ENCODE results near the gene GUCY1A2.
"Not testable (repeated sequence)": the region's sequence is repeated elsewhere in the genome, so short reads cannot be mapped to it uniquely, and the experiment has no call there.

Gene GUCY1A2

DNA sequence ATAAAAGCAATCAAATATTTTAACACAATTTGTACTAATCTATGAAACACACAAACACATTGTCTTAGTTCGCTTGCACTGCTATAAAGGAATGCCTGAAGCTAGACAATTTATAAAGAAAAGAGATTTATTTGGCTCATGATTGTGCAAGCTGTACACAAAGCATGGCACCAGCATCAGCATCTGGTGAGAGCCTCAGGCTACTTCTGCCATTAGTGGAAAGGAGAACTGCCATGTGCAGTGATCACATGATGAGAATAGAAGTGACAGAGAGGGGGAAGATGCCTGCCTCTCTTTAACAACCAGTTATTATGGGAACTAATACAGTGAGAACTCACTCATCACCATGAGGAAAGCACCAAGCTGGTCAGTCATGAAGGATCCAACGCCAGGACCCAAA lies 105.1 kb downstream of the GUCY1A2 start:
- WGBS, 2 experiments = 90 to 100% methylated on average over 2 of the region's 2 CpGs
- H3K4me3 ChIP-seq (ENCODE audit: insufficient read depth, low read depth, low read length) = no peak overlapping the region
- H3K9me3 ChIP-seq (ENCODE audit: control insufficient read depth, low read length) = no peaks in the 10 kb centered on the region
- no peaks in the 10 kb centered on the region for H3K27me3 ChIP-seq (ENCODE audit: control insufficient read depth, insufficient read depth, low read length, poor library complexity, severe bottlenecking)
- no peak overlapping the region for H3K27ac ChIP-seq (ENCODE audit: insufficient read depth, low read depth, low read length, poor library complexity, severe bottlenecking)
- no peaks in the 10 kb centered on the region for H3K4me1 ChIP-seq (ENCODE audit: control insufficient read depth, insufficient read depth, low read length)
- H3K36me3 ChIP-seq (ENCODE audit: control insufficient read depth, insufficient read depth, low read length) = no peaks in the 10 kb centered on the region

DNA sequence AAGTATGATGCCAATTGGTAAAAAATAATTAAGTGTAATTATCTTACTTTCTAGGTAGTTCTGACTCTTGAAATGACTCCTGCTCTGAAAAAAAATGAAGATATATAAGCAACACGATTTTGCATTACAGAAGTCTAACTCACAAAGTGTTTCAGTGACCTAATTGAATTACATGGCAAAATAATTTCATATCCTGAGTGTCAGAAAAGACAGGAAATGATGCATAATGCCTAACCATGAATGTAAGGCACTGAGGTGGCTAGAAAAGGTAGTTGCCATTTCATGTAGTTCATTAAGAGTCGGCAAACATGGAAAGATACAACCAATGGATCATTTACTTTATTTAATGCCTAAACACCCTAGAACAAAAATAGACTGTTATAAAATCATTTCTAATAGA lies 113.5 kb downstream of the GUCY1A2 start:
- H3K4me1 ChIP-seq (ENCODE audit: control insufficient read depth, insufficient read depth, low read length) = no peaks in the 10 kb centered on the region
- H3K27ac ChIP-seq (ENCODE audit: insufficient read depth, low read depth, low read length, poor library complexity, severe bottlenecking) = no peak overlapping the region
- H3K9me3 ChIP-seq (ENCODE audit: control insufficient read depth, low read length) = no peaks in the 10 kb centered on the region
- no peak overlapping the region for H3K4me3 ChIP-seq (ENCODE audit: insufficient read depth, low read depth, low read length)
- H3K36me3 ChIP-seq (ENCODE audit: control insufficient read depth, insufficient read depth, low read length) = no peaks in the 10 kb centered on the region
- WGBS, 2 experiments = 85 to 89% methylated on average over 2 of the region's 2 CpGs
- no peaks in the 10 kb centered on the region for H3K27me3 ChIP-seq (ENCODE audit: control insufficient read depth, insufficient read depth, low read length, poor library complexity, severe bottlenecking)

DNA sequence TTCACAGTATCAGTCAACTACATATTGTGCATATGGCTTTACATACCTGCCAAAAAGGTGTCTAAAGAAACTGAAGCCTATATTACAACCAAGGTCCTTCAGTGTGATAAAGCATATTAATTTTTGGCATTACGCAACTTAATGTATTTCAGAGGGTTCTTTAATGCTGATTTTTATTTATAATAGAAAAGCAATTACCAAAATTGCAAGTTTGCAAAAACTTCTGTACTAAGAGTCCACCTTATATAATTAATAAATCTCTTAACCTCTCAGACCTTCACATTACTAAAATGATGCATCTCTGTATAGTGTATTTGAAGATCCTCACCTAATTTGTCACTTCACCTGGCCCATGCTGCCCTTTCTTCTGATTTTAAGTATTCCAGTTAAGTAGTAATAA lies 128.6 kb downstream of the GUCY1A2 start:
- no CpG with 5 or more reads among the region's 1 CpG for WGBS, 2 experiments
- Histone ChIP-seq H3K27ac (ENCODE audit: insufficient read depth, low read depth, low read length, poor library complexity, severe bottlenecking) (no peak overlapping the region), H3K9me3 (ENCODE audit: control insufficient read depth, low read length) (no peaks in the 10 kb centered on the region)

DNA sequence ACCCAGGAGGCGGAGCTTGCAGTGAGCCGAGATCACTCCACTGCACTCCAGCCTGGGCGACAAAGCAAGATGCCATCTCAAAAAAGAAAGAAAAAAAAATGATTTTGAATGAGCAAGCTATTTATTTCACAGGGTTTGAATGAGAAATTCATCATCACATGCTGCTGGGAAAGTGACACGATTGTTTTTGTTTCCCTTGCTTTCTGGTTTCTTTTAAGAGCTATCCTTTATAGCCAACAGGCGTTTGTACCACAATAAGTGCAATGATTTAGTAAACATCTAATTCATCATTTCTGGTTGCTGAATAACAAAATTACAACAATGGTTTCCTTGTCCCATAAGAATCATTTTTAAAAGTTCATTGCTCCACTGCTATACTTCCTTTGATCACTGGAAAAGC lies 129.9 kb downstream of the GUCY1A2 start:
- 95 to 96% methylated on average over 5 of the region's 5 CpGs for WGBS, 2 experiments
- Histone ChIP-seq H3K4me3 (ENCODE audit: insufficient read depth, low read depth, low read length) (no peak overlapping the region), H3K27me3 (ENCODE audit: control insufficient read depth, insufficient read depth, low read length, poor library complexity, severe bottlenecking) (no peaks in the 10 kb centered on the region), H3K27ac (ENCODE audit: insufficient read depth, low read depth, low read length, poor library complexity, severe bottlenecking) (no peak overlapping the region), H3K36me3 (ENCODE audit: control insufficient read depth, insufficient read depth, low read length) (no peaks in the 10 kb centered on the region), H3K9me3 (ENCODE audit: control insufficient read depth, low read length) (no peaks in the 10 kb centered on the region), H3K4me1 (ENCODE audit: control insufficient read depth, insufficient read depth, low read length) (no peaks in the 10 kb centered on the region)

More for the DNA sequence above, 128.6 kb downstream of the GUCY1A2 start:
- Histone ChIP-seq H3K27me3 (ENCODE audit: control insufficient read depth, insufficient read depth, low read length, poor library complexity, severe bottlenecking) (no peaks in the 10 kb centered on the region), H3K4me1 (ENCODE audit: control insufficient read depth, insufficient read depth, low read length) (no peaks in the 10 kb centered on the region), H3K36me3 (ENCODE audit: control insufficient read depth, insufficient read depth, low read length) (no peaks in the 10 kb centered on the region), H3K4me3 (ENCODE audit: insufficient read depth, low read depth, low read length) (no peak overlapping the region)

DNA sequence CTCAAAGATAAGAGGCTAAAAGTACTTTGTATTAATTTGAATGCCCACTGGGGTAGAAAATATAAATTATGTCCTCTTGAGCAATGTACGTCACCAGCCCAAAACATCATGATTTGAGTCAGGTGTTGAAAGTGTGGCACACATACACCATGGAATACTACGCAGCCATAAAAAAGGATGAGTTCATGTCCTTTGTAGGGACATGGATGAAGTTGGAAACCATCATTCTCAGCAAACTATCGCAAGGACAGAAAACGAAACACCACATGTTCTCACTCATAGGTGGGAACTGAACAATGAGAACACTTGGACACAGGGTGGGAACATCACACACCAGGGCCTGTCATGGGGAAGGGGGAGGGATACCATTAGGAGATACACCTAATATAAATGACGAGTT lies 134.6 kb downstream of the GUCY1A2 start:
- not testable (repeated sequence) for H3K27ac ChIP-seq (ENCODE audit: insufficient read depth, low read depth, low read length, poor library complexity, severe bottlenecking); H3K4me1 ChIP-seq (ENCODE audit: control insufficient read depth, insufficient read depth, low read length); H3K27me3 ChIP-seq (ENCODE audit: control insufficient read depth, insufficient read depth, low read length, poor library complexity, severe bottlenecking); H3K36me3 ChIP-seq (ENCODE audit: control insufficient read depth, insufficient read depth, low read length); H3K4me3 ChIP-seq (ENCODE audit: insufficient read depth, low read depth, low read length); H3K9me3 ChIP-seq (ENCODE audit: control insufficient read depth, low read length)
- 95 to 98% methylated on average over 4 to 5 of the region's 5 CpGs for WGBS, 2 experiments

DNA sequence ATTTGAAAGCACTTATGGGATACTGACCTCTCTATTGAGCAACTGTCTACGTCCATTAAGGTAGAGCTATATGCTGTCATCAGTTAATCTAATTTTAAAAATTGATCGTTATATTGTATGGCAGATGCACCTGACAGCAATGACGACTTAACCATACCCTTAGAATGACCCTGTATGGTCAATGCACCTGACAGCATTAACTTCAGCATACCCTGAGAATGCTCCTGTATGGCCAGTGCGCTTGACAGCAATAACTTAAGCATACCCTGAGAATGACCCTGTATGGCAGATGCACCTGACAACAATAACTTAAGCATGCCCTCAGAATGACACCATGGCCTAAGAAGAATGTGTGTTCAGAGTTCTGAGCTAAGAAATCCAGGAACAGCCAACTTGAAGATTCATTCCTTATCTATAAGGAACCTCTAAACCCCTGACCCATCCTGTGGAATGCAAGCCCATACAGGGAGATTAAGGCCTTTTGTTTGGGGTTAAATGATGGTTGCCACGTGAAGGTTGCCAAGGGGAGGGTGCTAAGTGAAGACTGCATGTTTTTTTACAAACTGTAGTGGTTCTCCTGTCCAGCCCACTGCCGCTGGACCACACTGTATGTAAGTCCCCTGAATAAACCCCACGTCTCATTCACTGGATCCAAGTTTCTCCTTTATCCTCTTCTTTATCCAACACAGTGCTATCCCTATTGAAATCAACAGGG lies 138.3 kb downstream of the GUCY1A2 start:
- 77 to 85% methylated on average over 7 of the region's 7 CpGs for WGBS, 2 experiments
- no peaks in the 10 kb centered on the region for H3K36me3 ChIP-seq (ENCODE audit: control insufficient read depth, insufficient read depth, low read length)
- no peaks in the 10 kb centered on the region for H3K4me1 ChIP-seq (ENCODE audit: control insufficient read depth, insufficient read depth, low read length)
- H3K4me3 ChIP-seq (ENCODE audit: insufficient read depth, low read depth, low read length) = no peak overlapping the region
- no peaks in the 10 kb centered on the region for H3K27me3 ChIP-seq (ENCODE audit: control insufficient read depth, insufficient read depth, low read length, poor library complexity, severe bottlenecking)
- no peak overlapping the region for H3K27ac ChIP-seq (ENCODE audit: insufficient read depth, low read depth, low read length, poor library complexity, severe bottlenecking)
- no peaks in the 10 kb centered on the region for H3K9me3 ChIP-seq (ENCODE audit: control insufficient read depth, low read length)

DNA sequence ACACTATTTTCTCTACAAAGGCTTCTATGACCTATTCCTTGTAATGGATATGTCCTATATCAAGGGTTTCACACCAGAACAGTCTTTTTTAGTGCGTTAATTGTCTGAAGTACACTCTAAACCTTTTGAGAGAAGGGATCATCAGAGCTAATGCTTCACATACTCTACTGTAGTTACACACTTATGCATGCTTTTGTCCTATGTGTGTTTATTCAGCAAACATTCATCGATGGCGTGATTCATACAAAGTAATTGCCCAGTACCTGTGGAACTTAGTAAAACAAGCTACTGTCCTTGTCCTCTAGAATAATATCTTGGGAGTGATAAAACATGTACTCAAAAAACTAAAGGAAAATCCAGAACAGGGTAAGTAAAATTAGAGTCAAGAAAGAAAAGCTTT lies 139.2 kb downstream of the GUCY1A2 start:
- H3K27ac ChIP-seq (ENCODE audit: insufficient read depth, low read depth, low read length, poor library complexity, severe bottlenecking) = no peak overlapping the region
- 94 to 96% methylated on average over 3 of the region's 3 CpGs for WGBS, 2 experiments

DNA sequence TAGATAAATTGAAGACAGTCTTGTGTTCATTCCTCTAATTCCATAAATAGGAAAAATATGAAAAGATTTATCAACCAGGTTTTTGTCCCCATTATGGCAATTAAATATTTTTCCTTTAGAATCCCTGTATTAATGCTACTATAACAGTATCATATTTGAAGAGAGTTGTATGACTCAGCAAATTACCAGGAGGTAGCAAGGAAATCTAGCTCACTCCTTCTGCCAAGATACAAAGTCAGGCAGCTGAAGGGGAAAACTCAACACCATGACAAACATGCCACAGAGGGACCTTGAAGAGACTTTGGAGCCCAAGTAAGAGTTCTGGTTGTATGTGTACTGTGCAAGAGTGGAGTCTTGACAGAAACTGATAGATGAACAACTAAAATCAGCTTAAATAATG lies 143.3 kb downstream of the GUCY1A2 start:
- Histone ChIP-seq H3K27ac (ENCODE audit: insufficient read depth, low read depth, low read length, poor library complexity, severe bottlenecking) (no peak overlapping the region), H3K27me3 (ENCODE audit: control insufficient read depth, insufficient read depth, low read length, poor library complexity, severe bottlenecking) (no peaks in the 10 kb centered on the region)

More for the DNA sequence above, 139.2 kb downstream of the GUCY1A2 start:
- H3K4me1 ChIP-seq (ENCODE audit: control insufficient read depth, insufficient read depth, low read length) = no peaks in the 10 kb centered on the region
- no peaks in the 10 kb centered on the region for H3K27me3 ChIP-seq (ENCODE audit: control insufficient read depth, insufficient read depth, low read length, poor library complexity, severe bottlenecking)
- H3K9me3 ChIP-seq (ENCODE audit: control insufficient read depth, low read length) = no peaks in the 10 kb centered on the region
- no peak overlapping the region for H3K4me3 ChIP-seq (ENCODE audit: insufficient read depth, low read depth, low read length)
- no peaks in the 10 kb centered on the region for H3K36me3 ChIP-seq (ENCODE audit: control insufficient read depth, insufficient read depth, low read length)

DNA sequence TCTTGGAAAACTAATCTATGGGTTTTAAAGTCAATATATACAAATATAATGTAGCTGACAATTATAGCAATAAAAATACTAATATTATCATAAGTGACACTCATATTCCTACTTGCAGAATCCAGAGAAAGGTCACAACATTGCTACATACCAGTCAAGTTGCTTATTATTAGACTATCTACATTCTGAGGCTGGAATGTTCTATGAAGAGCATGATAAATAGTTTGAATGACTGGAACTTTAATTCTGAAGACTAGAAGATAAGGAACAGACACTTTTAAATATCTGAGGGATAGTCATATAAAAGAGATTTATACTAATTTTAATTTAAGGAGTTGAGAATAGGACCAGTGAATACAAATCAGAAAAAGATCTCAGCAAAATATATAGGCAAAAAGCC lies 146.0 kb downstream of the GUCY1A2 start:
- Histone ChIP-seq H3K36me3 (ENCODE audit: control insufficient read depth, insufficient read depth, low read length) (no peaks in the 10 kb centered on the region), H3K4me1 (ENCODE audit: control insufficient read depth, insufficient read depth, low read length) (no peaks in the 10 kb centered on the region), H3K27ac (ENCODE audit: insufficient read depth, low read depth, low read length, poor library complexity, severe bottlenecking) (no peak overlapping the region), H3K9me3 (ENCODE audit: control insufficient read depth, low read length) (no peaks in the 10 kb centered on the region), H3K4me3 (ENCODE audit: insufficient read depth, low read depth, low read length) (no peak overlapping the region), H3K27me3 (ENCODE audit: control insufficient read depth, insufficient read depth, low read length, poor library complexity, severe bottlenecking) (no peaks in the 10 kb centered on the region)

More for the DNA sequence above, 143.3 kb downstream of the GUCY1A2 start:
- no peaks in the 10 kb centered on the region for H3K9me3 ChIP-seq (ENCODE audit: control insufficient read depth, low read length)
- H3K4me3 ChIP-seq (ENCODE audit: insufficient read depth, low read depth, low read length) = no peak overlapping the region
- H3K36me3 ChIP-seq (ENCODE audit: control insufficient read depth, insufficient read depth, low read length) = no peaks in the 10 kb centered on the region
- no peaks in the 10 kb centered on the region for H3K4me1 ChIP-seq (ENCODE audit: control insufficient read depth, insufficient read depth, low read length)

DNA sequence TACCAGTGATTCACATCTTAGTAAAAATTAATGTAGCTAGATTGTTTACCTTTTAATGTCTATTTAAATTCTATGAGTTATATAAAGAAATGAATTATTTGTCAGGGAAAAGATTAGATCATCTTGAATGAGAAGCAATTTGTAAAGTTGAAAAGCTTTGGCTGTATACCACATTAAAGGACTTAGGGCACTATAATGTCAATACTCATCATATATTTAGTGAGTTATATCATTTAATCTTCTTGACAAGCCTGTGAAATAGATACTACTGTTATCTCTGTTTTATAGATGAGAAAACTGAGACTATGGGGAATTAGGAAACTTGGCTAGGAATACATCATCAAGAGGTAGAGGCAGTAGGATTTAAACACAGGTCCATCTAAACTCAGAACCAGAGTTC lies 160.1 kb downstream of the GUCY1A2 start:
- no peak overlapping the region for H3K4me3 ChIP-seq (ENCODE audit: insufficient read depth, low read depth, low read length)
- no peaks in the 10 kb centered on the region for H3K36me3 ChIP-seq (ENCODE audit: control insufficient read depth, insufficient read depth, low read length)
- H3K9me3 ChIP-seq (ENCODE audit: control insufficient read depth, low read length) = no peaks in the 10 kb centered on the region
- peaks cover 6% of the 10 kb centered on the region for H3K4me1 ChIP-seq (ENCODE audit: control insufficient read depth, insufficient read depth, low read length)
- no peaks in the 10 kb centered on the region for H3K27me3 ChIP-seq (ENCODE audit: control insufficient read depth, insufficient read depth, low read length, poor library complexity, severe bottlenecking)
- no peak overlapping the region for H3K27ac ChIP-seq (ENCODE audit: insufficient read depth, low read depth, low read length, poor library complexity, severe bottlenecking)

DNA sequence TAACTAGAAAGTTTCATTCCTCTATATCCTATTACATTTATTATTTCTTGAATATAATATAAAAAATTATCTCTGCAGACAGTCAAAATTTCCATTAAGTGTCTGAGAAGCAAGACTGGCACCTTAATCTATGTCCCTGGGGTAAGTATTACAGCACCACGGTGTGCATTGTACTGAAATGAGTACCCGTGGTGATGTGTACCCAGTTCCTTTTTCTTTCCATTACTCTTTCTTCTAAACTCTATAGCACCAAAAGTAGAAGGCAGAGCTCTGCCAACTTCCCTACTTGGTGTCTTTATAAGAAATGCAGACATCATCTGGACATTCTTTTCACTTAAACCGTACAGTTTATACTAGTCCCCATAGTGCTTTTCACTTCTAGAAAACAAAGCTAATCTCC lies 161.7 kb downstream of the GUCY1A2 start:
- 90 to 92% methylated on average over 3 of the region's 3 CpGs for WGBS, 2 experiments

More for the DNA sequence above, 161.7 kb downstream of the GUCY1A2 start:
- H3K36me3 ChIP-seq (ENCODE audit: control insufficient read depth, insufficient read depth, low read length) = no peaks in the 10 kb centered on the region
- no peak overlapping the region for H3K4me3 ChIP-seq (ENCODE audit: insufficient read depth, low read depth, low read length)
- no peaks in the 10 kb centered on the region for H3K9me3 ChIP-seq (ENCODE audit: control insufficient read depth, low read length)
- no peaks in the 10 kb centered on the region for H3K27me3 ChIP-seq (ENCODE audit: control insufficient read depth, insufficient read depth, low read length, poor library complexity, severe bottlenecking)
- H3K27ac ChIP-seq (ENCODE audit: insufficient read depth, low read depth, low read length, poor library complexity, severe bottlenecking) = no peak overlapping the region
- H3K4me1 ChIP-seq (ENCODE audit: control insufficient read depth, insufficient read depth, low read length) = no peaks in the 10 kb centered on the region
